ENCODE results near the gene KRT8.
"Not testable (repeated sequence)": the region's sequence is repeated elsewhere in the genome, so short reads cannot be mapped to it uniquely, and the experiment has no call there.

KRT8 gene

GRCh38 chr12:52900896-52901714 lies 3.8 kb downstream of the KRT8 start:
- no peak for DNase-seq

GRCh38 chr12:52900166-52900895 lies 4.5 kb downstream of the KRT8 start:
- DNase-seq = no peak

DNA sequence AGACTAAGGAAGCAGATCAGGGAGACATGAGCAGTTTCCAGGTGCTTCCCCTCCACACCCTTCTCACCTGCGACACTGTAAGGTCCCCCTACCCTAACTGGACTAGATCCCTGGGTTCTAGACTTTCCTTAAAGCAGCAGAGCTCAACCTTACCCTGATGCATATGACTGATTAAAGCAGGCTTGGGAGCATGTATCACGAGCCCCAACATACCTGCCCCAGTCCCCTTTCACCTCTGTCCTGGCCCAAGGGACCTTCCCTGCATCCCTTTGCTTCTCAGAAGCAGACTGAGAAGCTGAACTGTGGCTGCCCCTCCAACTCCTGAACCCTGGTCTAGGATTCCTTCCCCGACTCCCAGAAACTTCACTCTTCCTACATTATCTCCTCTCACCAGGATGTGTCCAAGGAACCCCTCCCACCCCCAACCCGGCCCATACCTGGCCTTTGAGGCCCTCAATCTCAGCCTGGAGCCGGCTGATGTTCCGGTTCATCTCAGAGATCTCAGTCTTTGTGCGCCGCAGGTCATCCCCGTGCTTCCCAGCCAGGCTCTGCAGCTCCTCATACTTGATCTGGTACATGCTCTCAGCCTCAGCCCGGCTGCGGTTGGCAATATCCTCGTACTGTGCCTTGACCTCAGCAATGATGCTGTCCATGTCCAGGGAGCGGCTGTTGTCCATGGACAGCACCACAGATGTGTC lies 5.4 kb downstream of the KRT8 start:
- DNase-seq = no peak

- DNase-seq = no peak
Observed at GRCh38 chr12:52896190-52897100, 8.4 kb downstream of the KRT8 start.

DNA sequence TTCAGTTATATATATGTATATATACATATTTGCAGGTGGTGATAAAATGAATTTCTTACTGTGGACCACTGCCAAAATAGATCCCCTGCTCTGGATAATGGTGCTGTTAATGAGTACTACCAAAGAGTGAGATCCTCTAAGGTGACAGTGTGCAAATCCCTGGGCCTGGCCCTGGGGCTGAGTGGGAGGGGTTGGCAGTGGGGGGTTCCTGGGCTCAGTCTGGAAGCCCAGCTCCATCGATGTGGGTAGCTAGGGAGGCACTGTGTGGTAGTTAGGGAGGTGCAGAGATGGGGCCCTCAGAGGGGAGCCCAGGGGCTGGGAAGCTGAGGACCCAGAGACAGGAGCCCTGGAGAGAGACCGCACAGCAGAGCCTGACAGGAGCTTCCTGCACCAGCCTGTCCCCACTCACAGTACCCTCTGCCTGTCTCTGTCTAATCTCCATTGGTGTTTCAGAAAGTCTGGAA lies 9.1 kb downstream of the KRT8 start:
- no peak for DNase-seq

GRCh38 chr12:52892974-52893373 lies 11.9 kb downstream of the KRT8 start:
- DNase-seq = no peak

GRCh38 chr12:52892207-52892852 lies 12.5 kb downstream of the KRT8 start:
- no peak for DNase-seq

GRCh38 chr12:52891044-52891443 lies 13.8 kb downstream of the KRT8 start:
- no peak for DNase-seq

GRCh38 chr12:52890417-52890816 lies 14.5 kb downstream of the KRT8 start:
- no peak for DNase-seq

GRCh38 chr12:52884526-52885293 lies 20.2 kb downstream of the KRT8 start:
- DNase-seq = peak; percentile 86

- not testable (repeated sequence) for DNase-seq
Observed at GRCh38 chr12:52880499-52880898, 24.4 kb downstream of the KRT8 start.

DNA sequence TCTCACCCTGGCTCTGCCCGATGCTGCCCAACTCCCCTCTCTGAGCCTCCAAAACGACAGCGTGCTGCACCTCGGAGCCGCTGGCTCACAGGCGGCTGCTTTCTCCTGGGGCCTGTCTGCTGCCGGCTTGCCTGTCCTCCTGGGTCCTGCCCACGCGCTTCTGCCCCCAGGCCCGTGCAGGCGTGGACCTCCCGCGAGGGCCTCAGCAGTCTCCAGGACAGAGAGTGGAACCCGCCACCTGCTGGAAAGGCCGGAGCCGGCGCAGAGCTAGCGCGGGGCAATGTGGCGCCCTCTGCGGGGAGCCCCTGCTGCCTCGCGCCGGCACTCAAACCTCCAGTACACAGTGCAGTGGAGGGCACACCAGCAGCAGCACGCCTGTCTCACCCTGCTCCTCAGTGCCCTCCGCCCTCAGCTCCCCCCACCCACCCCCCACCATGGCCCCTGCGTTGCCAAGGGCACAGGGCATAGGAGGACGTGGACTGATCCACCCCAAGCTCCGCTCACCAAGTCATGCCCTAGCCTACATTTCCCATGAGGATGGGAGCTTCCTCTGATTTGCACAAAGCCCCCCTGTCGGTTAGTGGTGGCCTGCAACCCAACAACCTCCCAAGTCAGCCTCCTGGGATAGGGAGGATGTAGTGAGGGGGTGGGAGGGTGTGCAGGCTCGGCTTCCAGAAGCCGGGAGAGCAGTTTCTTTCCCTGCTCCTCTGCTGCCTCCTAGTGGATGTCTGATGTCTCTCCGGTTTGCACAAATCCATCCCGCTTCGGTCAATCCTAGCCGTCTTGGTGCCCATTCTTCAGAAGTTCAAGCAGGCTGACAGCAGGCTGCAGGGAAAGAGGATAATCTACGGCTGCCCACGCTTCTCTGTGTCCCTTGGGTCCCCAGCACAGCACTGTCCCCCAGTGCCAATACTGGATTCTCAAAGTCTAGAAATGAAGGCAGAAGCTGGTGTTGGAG lies 25.2 kb downstream of the KRT8 start:
- DNase-seq = peak; percentile 92

DNA sequence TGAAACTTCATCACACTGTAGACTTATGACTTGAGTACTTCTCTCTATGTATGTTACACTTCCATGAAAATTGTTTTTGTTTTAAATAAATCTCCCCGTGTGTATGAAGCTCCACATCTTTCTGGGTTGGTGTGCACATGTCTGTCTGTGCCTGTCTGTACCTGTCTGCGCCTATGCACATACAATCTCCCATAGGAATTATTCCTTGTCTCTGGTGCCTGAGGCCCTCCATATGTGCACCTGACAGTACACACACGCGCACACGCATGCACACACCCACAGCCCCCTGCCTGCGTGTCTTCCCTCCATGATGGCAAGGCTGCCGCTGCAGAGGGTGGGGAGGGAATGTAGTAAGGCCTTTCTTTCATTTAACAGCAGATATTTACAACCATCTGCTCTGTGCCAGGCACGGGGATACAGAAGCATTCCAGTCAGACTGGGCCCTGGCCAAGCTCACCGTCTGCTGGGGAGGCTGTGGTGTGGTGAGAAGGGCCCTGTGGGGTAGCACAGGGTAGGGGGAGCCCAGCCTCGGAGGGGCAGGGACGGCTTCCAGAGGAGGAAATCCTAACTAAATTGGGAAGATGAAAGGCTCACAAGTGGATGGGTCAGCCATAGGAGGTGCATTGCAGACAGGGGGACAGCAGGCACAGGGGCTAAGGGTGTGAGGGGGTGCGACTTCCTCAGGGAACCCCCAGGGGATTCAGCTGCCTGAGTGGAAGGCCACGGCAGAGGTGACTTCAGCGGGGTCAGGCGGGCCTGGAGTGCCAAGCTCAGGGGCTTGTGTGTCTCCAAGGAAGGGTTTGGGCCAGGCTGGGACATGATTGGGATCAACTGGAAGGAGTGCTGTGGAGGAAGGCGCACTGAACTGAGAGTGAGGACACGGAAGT lies 26.1 kb downstream of the KRT8 start:
- no peak for DNase-seq

- DNase-seq = peak; percentile 43
Observed at GRCh38 chr12:52877242-52877641, 27.6 kb downstream of the KRT8 start.

GRCh38 chr12:52876372-52876771 lies 28.5 kb downstream of the KRT8 start:
- DNase-seq = no peak

DNA sequence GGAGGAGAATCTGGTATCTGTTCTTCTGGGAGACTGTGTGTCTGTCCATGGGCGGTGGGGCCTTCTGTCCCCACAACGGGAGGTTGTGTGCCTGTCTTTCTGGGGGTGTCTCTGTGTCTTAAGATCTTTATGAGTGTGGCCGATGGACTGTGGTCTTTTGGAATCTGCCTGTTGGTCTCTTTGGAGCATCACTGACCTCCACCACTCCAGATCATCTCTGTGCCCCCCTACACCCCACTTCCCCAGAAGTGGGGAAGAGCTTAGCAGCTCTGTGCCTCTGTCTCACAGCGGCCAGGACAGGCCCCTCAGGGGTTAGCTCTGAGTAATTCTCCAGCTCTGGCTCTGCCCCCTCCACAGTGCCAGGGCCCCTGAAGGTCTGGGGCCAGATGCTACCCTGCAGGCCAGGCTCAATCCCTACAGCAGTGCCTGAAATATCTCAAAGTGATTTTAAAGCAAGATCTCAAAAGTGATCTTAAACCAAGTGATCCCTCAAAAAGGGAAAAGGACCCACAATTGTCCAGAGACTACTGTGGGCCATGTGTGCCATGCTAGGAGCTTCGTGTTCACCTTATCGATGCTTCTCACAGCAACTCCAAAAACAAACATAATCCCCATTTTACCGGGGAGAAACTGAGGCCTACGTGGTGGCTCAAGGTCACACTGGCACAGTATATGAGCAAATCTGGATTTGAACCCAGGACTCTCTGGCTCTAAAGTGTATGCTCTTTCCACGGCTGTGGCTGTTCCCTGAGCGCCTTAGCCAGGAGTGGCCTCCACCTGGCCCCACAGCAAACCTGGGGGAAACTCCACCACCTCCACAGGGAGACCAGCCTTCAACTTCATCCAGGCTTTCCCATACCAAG lies 30.1 kb downstream of the KRT8 start:
- DNase-seq = no peak

- peak; percentile 95 for DNase-seq
Observed at GRCh38 chr12:52873832-52874572, 30.9 kb downstream of the KRT8 start.
